Measurements from ENCODE around the gene FAM120B. TPM values are rescaled to one million over a fixed set of nuclear protein-coding genes. Genes with fewer than 3 reads are reported as not detected.
"Not testable (repeated sequence)": the region's sequence is repeated elsewhere in the genome, so short reads cannot be mapped to it uniquely, and the experiment has no call there.

FAM120B gene
- total RNA-seq, 3 donors from 2014 or later = 28.8 to 35.0 (median 33.8) TPM

DNA sequence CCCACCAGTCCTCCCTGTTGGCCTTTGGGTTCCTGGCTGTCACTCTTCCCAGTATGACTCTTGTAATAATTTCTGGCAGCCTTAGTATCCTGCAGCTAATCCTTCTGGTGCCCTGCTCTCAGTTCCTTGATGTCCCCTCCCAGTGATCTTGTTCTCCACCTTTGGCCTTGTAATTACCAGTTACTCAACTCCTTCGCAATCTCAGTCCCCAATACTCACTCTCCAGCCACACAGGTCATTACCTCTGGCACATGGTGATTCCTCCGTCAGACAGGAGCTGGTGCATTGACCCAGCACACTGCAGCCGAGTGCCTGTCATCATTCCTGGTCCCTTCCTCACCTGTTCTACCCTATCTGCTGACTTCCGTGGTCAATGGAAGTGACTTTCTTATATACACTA lies 101.4 kb downstream of the FAM120B start:
- no peaks in the 10 kb centered on the region for H3K36me3 ChIP-seq
- no peak for DNase-seq (ENCODE audit: low spot score in 2 of 2)
- H3K27ac ChIP-seq = no peak overlapping the region
- TF ChIP-seq, protein P1, sequence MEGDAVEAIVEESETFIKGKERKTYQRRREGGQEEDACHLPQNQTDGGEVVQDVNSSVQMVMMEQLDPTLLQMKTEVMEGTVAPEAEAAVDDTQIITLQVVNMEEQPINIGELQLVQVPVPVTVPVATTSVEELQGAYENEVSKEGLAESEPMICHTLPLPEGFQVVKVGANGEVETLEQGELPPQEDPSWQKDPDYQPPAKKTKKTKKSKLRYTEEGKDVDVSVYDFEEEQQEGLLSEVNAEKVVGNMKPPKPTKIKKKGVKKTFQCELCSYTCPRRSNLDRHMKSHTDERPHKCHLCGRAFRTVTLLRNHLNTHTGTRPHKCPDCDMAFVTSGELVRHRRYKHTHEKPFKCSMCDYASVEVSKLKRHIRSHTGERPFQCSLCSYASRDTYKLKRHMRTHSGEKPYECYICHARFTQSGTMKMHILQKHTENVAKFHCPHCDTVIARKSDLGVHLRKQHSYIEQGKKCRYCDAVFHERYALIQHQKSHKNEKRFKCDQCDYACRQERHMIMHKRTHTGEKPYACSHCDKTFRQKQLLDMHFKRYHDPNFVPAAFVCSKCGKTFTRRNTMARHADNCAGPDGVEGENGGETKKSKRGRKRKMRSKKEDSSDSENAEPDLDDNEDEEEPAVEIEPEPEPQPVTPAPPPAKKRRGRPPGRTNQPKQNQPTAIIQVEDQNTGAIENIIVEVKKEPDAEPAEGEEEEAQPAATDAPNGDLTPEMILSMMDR (IDR thresholded peaks at IDR 0.05) = no peak
- TF ChIP-seq POLR2AphosphoS5 (IDR thresholded peaks at IDR 0.05) (no peak), POLR2A (IDR thresholded peaks at IDR 0.05) (no peak)
- H3K4me3 ChIP-seq = no peak overlapping the region
- no peaks in the 10 kb centered on the region for H3K9me3 ChIP-seq
- no peaks in the 10 kb centered on the region for H3K27me3 ChIP-seq
- intact Hi-C loops (cut with DNase I; ENCODE audit: low total_unique reads) = no loop called here
- H3K4me1 ChIP-seq = no peaks in the 10 kb centered on the region

DNA sequence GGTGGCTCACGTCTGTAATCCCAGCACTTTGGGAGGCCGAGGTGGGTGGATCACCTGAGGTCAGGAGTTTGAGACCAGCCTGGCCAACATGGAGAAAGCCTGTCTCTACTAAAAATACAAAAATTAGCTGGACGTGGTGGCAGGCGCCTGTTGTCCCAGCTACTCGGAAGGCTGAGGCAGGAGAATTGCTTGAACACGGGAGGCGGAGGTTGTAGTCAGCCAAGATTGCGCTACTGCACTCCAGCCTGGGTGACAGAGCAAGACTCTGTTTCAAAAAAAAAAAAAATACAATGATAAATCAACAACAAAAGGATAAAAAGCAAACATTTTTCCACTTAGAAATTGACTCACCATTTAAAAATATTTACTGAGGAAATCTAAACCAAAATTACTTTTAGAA lies 103.2 kb downstream of the FAM120B start:
- H3K4me3 ChIP-seq; H3K27ac ChIP-seq; H3K27me3 ChIP-seq; DNase-seq (ENCODE audit: low spot score in 2 of 2); H3K4me1 ChIP-seq; H3K9me3 ChIP-seq; intact Hi-C loops (cut with DNase I; ENCODE audit: low total_unique reads); H3K36me3 ChIP-seq: not testable (repeated sequence)

DNA sequence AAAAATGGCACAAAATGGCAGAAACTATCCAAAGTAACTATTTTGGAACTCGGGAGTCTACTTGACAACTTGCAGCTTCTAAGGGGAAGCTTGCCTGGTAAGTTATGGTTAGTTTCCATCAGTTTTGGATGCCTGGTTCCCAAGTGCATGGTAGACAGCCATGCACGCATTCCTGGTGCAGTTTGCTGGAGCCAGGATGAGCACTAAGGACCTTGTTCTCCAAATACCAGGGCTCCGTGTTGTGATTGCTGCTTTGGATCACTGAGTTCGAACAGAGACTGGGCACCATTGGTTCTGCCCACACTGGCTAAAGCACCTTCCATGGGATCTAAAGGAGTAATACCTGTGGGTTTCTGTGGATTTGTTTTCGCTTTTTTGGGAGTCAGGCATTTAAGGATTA lies 103.7 kb downstream of the FAM120B start:
- H3K27me3 ChIP-seq = no peaks in the 10 kb centered on the region
- no peaks in the 10 kb centered on the region for H3K4me1 ChIP-seq
- no peaks in the 10 kb centered on the region for H3K9me3 ChIP-seq
- no peak for TF ChIP-seq POLR2AphosphoS5 (IDR thresholded peaks at IDR 0.05)
- TF ChIP-seq POLR2A (IDR thresholded peaks at IDR 0.05) = no peak
- TF ChIP-seq, protein P1 (IDR thresholded peaks at IDR 0.05) = no peak
- H3K27ac ChIP-seq = no peak overlapping the region
- DNase-seq (ENCODE audit: low spot score in 2 of 2) = no peak
- H3K4me3 ChIP-seq = no peak overlapping the region
- intact Hi-C loops (cut with DNase I; ENCODE audit: low total_unique reads) = no loop called here
- no peaks in the 10 kb centered on the region for H3K36me3 ChIP-seq

DNA sequence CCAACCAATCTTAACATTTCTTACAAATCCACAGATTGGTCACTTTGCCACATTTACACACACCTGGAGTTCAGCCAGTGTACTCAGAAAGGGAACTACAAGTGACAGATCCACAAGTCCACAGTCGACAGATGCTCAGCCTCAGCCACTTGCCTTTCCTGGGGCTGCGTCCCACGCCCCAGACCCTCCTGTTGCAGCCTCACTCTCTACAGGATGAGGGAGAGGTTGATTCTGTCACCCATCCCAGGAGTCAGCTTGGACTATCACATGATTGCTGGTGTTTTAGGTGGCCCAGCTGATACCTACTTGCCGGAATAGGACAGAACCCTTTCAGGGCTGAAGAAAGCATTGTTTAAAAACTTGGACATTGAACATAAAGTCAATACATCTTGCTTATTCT lies 108.8 kb downstream of the FAM120B start:
- intact Hi-C loops (cut with DNase I; ENCODE audit: low total_unique reads) = no loop called here
- no peaks in the 10 kb centered on the region for H3K36me3 ChIP-seq

DNA sequence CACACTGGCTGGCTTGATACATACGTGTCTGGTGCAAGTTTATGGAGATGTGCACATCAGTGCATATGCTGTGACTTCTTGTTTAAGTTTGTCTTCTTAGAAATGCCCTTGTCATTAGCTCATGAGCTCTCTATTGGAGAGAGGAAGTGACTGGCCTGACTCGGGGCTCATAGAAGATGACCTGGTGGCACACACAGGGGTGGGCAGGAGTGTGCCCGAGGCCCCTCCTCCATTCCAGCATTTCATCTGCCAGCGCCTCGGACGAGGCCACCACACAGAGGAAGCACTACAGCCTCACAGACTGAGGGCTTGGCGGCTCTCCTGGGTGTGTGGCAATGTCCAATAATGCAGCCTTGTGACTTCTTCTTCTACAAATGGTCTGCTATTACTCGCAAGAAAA lies 109.7 kb downstream of the FAM120B start:
- intact Hi-C loops (cut with DNase I; ENCODE audit: low total_unique reads) = no loop called here
- Histone ChIP-seq H3K27me3 (no peaks in the 10 kb centered on the region), H3K36me3 (no peaks in the 10 kb centered on the region), H3K9me3 (no peaks in the 10 kb centered on the region), H3K4me1 (no peaks in the 10 kb centered on the region), H3K4me3 (no peak overlapping the region), H3K27ac (no peak overlapping the region)
- no peak for TF ChIP-seq POLR2A (IDR thresholded peaks at IDR 0.05)
- TF ChIP-seq, protein P1 (IDR thresholded peaks at IDR 0.05) = no peak
- TF ChIP-seq POLR2AphosphoS5 (IDR thresholded peaks at IDR 0.05) = no peak
- DNase-seq (ENCODE audit: low spot score in 2 of 2) = no peak

More for the DNA sequence above, 108.8 kb downstream of the FAM120B start:
- no peaks in the 10 kb centered on the region for H3K4me1 ChIP-seq
- H3K27ac ChIP-seq = no peak overlapping the region
- H3K9me3 ChIP-seq = no peaks in the 10 kb centered on the region
- TF ChIP-seq, protein P1 (IDR thresholded peaks at IDR 0.05) = no peak
- no peak for TF ChIP-seq POLR2A (IDR thresholded peaks at IDR 0.05)
- no peak for TF ChIP-seq POLR2AphosphoS5 (IDR thresholded peaks at IDR 0.05)
- no peak overlapping the region for H3K4me3 ChIP-seq
- DNase-seq (ENCODE audit: low spot score in 2 of 2) = no peak
- no peaks in the 10 kb centered on the region for H3K27me3 ChIP-seq

Measured in breast epithelium (tissue), 4 donors.